ENCODE measurements around the gene KPNA4. TPM values are rescaled to one million over a fixed set of nuclear protein-coding genes. Genes with fewer than 3 reads are reported as not detected.
"Not testable (repeated sequence)": the region's sequence is repeated elsewhere in the genome, so short reads cannot be mapped to it uniquely, and the experiment has no call there.

KPNA4 gene
- total and polyA plus RNA-seq, 9 donors: 33.6 to 68.4 (median 59.3) TPM

- Histone ChIP-seq H3K27me3 (ENCODE audit: control insufficient read depth, insufficient read depth, low read length) (no peaks in the 10 kb centered on the region), H3K4me1 (ENCODE audit: control insufficient read depth, insufficient read depth, low read length) (no peaks in the 10 kb centered on the region), H3K4me3 (ENCODE audit: low read length) (no peak overlapping the region), H3K36me3 (ENCODE audit: control insufficient read depth, insufficient read depth, low read length) (no peaks in the 10 kb centered on the region), H3K9me3 (replicated peaks; ENCODE audit: control insufficient read depth, low read depth, low read length) (no peaks in the 10 kb centered on the region), H3K27ac (ENCODE audit: low read length) (no peak overlapping the region)
- 100% methylated on average over 1 of the region's 3 CpGs for whole genome bisulfite sequencing (ENCODE audit: insufficient coverage)
- no peak for DNase-seq
Observed at GRCh38 chr3:160460033-160460432, 105.3 kb downstream of the KPNA4 start.

GRCh38 chr3:160459450-160459970 lies 105.9 kb downstream of the KPNA4 start:
- Histone ChIP-seq H3K4me1 (ENCODE audit: control insufficient read depth, insufficient read depth, low read length) (no peaks in the 10 kb centered on the region), H3K4me3 (ENCODE audit: low read length) (no peak overlapping the region), H3K27me3 (ENCODE audit: control insufficient read depth, insufficient read depth, low read length) (no peaks in the 10 kb centered on the region), H3K9me3 (replicated peaks; ENCODE audit: control insufficient read depth, low read depth, low read length) (no peaks in the 10 kb centered on the region), H3K36me3 (ENCODE audit: control insufficient read depth, insufficient read depth, low read length) (no peaks in the 10 kb centered on the region), H3K27ac (ENCODE audit: low read length) (no peak overlapping the region)
- WGBS (ENCODE audit: insufficient coverage): 95% methylated on average over 4 of the region's 9 CpGs
- no peak for DNase-seq

- no peak overlapping the region for H3K27ac ChIP-seq (ENCODE audit: low read length)
- no peak for DNase-seq
- no peaks in the 10 kb centered on the region for H3K9me3 ChIP-seq (replicated peaks; ENCODE audit: control insufficient read depth, low read depth, low read length)
- no peak overlapping the region for H3K4me3 ChIP-seq (ENCODE audit: low read length)
- H3K36me3 ChIP-seq (ENCODE audit: control insufficient read depth, insufficient read depth, low read length): no peaks in the 10 kb centered on the region
- 82% methylated on average over 3 of the region's 4 CpGs for WGBS (ENCODE audit: insufficient coverage)
- no peaks in the 10 kb centered on the region for H3K4me1 ChIP-seq (ENCODE audit: control insufficient read depth, insufficient read depth, low read length)
- no peaks in the 10 kb centered on the region for H3K27me3 ChIP-seq (ENCODE audit: control insufficient read depth, insufficient read depth, low read length)
Observed at GRCh38 chr3:160458151-160458550, 107.2 kb downstream of the KPNA4 start.

GRCh38 chr3:160455846-160456245 lies 109.5 kb downstream of the KPNA4 start:
- Histone ChIP-seq H3K4me1 (ENCODE audit: control insufficient read depth, insufficient read depth, low read length) (no peaks in the 10 kb centered on the region), H3K27me3 (ENCODE audit: control insufficient read depth, insufficient read depth, low read length) (no peaks in the 10 kb centered on the region), H3K27ac (ENCODE audit: low read length) (no peak overlapping the region), H3K9me3 (replicated peaks; ENCODE audit: control insufficient read depth, low read depth, low read length) (no peaks in the 10 kb centered on the region), H3K4me3 (ENCODE audit: low read length) (no peak overlapping the region), H3K36me3 (ENCODE audit: control insufficient read depth, insufficient read depth, low read length) (no peaks in the 10 kb centered on the region)
- no peak for DNase-seq
- 80% methylated on average over 1 of the region's 3 CpGs for WGBS (ENCODE audit: insufficient coverage)

- no peak for DNase-seq
- no peaks in the 10 kb centered on the region for H3K9me3 ChIP-seq (replicated peaks; ENCODE audit: control insufficient read depth, low read depth, low read length)
- no peaks in the 10 kb centered on the region for H3K36me3 ChIP-seq (ENCODE audit: control insufficient read depth, insufficient read depth, low read length)
- H3K4me3 ChIP-seq (ENCODE audit: low read length): no peak overlapping the region
- WGBS (ENCODE audit: insufficient coverage): 63% methylated on average over 1 of the region's 1 CpG
- peaks cover 6% of the 10 kb centered on the region for H3K4me1 ChIP-seq (ENCODE audit: control insufficient read depth, insufficient read depth, low read length)
- no peak overlapping the region for H3K27ac ChIP-seq (ENCODE audit: low read length)
- H3K27me3 ChIP-seq (ENCODE audit: control insufficient read depth, insufficient read depth, low read length): peaks cover 2% of the 10 kb centered on the region
Observed at GRCh38 chr3:160454995-160455394, 110.4 kb downstream of the KPNA4 start.

GRCh38 chr3:160452251-160452650 lies 113.1 kb downstream of the KPNA4 start:
- H3K36me3 ChIP-seq (ENCODE audit: control insufficient read depth, insufficient read depth, low read length); H3K4me3 ChIP-seq (ENCODE audit: low read length); H3K9me3 ChIP-seq (replicated peaks; ENCODE audit: control insufficient read depth, low read depth, low read length); DNase-seq; H3K27ac ChIP-seq (ENCODE audit: low read length); H3K4me1 ChIP-seq (ENCODE audit: control insufficient read depth, insufficient read depth, low read length); H3K27me3 ChIP-seq (ENCODE audit: control insufficient read depth, insufficient read depth, low read length): not testable (repeated sequence)
- WGBS (ENCODE audit: insufficient coverage): 88% methylated on average over 15 of the region's 19 CpGs

- whole genome bisulfite sequencing (ENCODE audit: insufficient coverage): 80% methylated on average over 2 of the region's 4 CpGs
- no peaks in the 10 kb centered on the region for H3K9me3 ChIP-seq (replicated peaks; ENCODE audit: control insufficient read depth, low read depth, low read length)
Observed at GRCh38 chr3:160451602-160452001, 113.8 kb downstream of the KPNA4 start.

GRCh38 chr3:160450846-160451245 lies 114.5 kb downstream of the KPNA4 start:
- H3K4me1 ChIP-seq (ENCODE audit: control insufficient read depth, insufficient read depth, low read length): peaks cover 8% of the 10 kb centered on the region
- no peaks in the 10 kb centered on the region for H3K9me3 ChIP-seq (replicated peaks; ENCODE audit: control insufficient read depth, low read depth, low read length)
- no CpG with 5 or more reads among the region's 3 CpGs for WGBS (ENCODE audit: insufficient coverage)
- peak overlapping the region; percentile 94 for H3K27ac ChIP-seq (ENCODE audit: low read length)
- no peak overlapping the region for H3K4me3 ChIP-seq (ENCODE audit: low read length)
- peaks cover 2% of the 10 kb centered on the region for H3K36me3 ChIP-seq (ENCODE audit: control insufficient read depth, insufficient read depth, low read length)
- peak; percentile 24 for DNase-seq
- peaks cover 2% of the 10 kb centered on the region for H3K27me3 ChIP-seq (ENCODE audit: control insufficient read depth, insufficient read depth, low read length)

More at GRCh38 chr3:160451602-160452001, 113.8 kb downstream of the KPNA4 start:
- Histone ChIP-seq H3K36me3 (ENCODE audit: control insufficient read depth, insufficient read depth, low read length) (peaks cover 2% of the 10 kb centered on the region), H3K4me1 (ENCODE audit: control insufficient read depth, insufficient read depth, low read length) (peaks cover 8% of the 10 kb centered on the region), H3K27me3 (ENCODE audit: control insufficient read depth, insufficient read depth, low read length) (peaks cover 2% of the 10 kb centered on the region), H3K4me3 (ENCODE audit: low read length) (no peak overlapping the region), H3K27ac (ENCODE audit: low read length) (no peak overlapping the region)
- no peak for DNase-seq

- Histone ChIP-seq H3K27ac (ENCODE audit: low read length) (peak within 1 kb of the TSS; percentile 94), H3K4me1 (ENCODE audit: control insufficient read depth, insufficient read depth, low read length) (peaks cover 8% of the 10 kb centered on the region), H3K4me3 (ENCODE audit: low read length) (peak within 1 kb of the TSS; percentile 80), H3K36me3 (ENCODE audit: control insufficient read depth, insufficient read depth, low read length) (peaks cover 5% of the 10 kb centered on the region), H3K27me3 (ENCODE audit: control insufficient read depth, insufficient read depth, low read length) (peaks cover 2% of the 10 kb centered on the region), H3K9me3 (replicated peaks; ENCODE audit: control insufficient read depth, low read depth, low read length) (no peaks in the 10 kb centered on the region)
- DNase-seq: peak; percentile 97
- 2% methylated on average over 64 of the region's 71 CpGs for WGBS (ENCODE audit: insufficient coverage)
Observed at GRCh38 chr3:160449636-160450598, 115.5 kb downstream of the KPNA4 start, which contains the start of gene TRIM59. Gene TRIM59, minus strand, starts transcription at chr3:160449786. Its CDS starts 10,603 bp downstream, at chr3:160439183.

GRCh38 chr3:160448845-160449635 lies 116.3 kb downstream of the KPNA4 start:
- DNase-seq: peak; percentile 67
- peak overlapping the region; percentile 80 for H3K4me3 ChIP-seq (ENCODE audit: low read length)
- WGBS (ENCODE audit: insufficient coverage): 0% methylated on average over 12 of the region's 26 CpGs
- H3K27ac ChIP-seq (ENCODE audit: low read length): peak overlapping the region; percentile 94
- H3K9me3 ChIP-seq (replicated peaks; ENCODE audit: control insufficient read depth, low read depth, low read length): peaks cover 3% of the 10 kb centered on the region
- H3K4me1 ChIP-seq (ENCODE audit: control insufficient read depth, insufficient read depth, low read length): peaks cover 8% of the 10 kb centered on the region
- peaks cover 8% of the 10 kb centered on the region for H3K36me3 ChIP-seq (ENCODE audit: control insufficient read depth, insufficient read depth, low read length)
- peaks cover 2% of the 10 kb centered on the region for H3K27me3 ChIP-seq (ENCODE audit: control insufficient read depth, insufficient read depth, low read length)

All from muscle of leg (tissue), 11 donors.